ENCODE data around the gene TTC12.

TTC12 gene

DNA sequence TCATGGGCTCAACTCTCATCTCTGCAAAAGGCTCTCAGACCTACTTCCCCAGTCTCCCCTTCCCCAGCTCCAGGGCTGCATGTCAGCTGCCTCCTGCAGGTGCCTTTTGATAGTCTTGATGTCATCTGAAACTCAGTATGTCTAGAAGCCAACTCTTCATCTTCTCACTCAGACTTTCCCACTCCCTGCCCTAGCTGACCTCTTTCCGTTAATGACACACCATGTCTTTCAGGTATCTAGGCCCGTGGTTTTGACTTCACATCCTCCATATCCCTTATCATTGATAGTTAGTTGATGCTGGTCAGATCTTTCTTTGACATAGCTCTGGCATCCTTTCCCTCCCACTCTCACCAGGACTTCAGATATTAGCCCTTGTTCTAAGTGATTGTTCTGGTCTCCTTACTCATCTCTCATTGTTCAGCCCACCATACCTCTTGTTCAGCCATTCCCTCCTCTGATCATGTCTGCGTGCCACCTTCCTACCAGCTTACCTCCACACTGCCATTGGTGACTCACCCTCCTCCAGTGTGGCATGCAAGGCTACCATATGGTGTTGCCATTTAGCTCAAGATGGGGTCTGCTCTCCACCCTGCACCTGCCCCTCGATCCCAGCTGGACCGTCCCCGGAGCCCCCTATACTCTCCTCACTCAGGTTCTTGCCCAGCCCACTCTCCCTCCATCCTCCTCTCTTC is 18.4 kb downstream of the TTC12 start:
- no peak for DNase-seq (ENCODE audit: low spot score)
- H2AK5ac ChIP-seq (ENCODE audit: low read depth, low read length), result no peak overlapping the region
- no peak overlapping the region for H3K27ac ChIP-seq (replicated peaks; ENCODE audit: low read length)
- no peak overlapping the region for H3K9ac ChIP-seq (ENCODE audit: low read depth, low read length, poor library complexity)
- no peak overlapping the region for H2BK5ac ChIP-seq (ENCODE audit: low read length)
- no peak overlapping the region for H3K23ac ChIP-seq (ENCODE audit: low read depth, low read length, poor library complexity)
- H3K36me3 ChIP-seq (replicated peaks in 1 of 2; ENCODE audit: control insufficient read depth in 2 of 2, insufficient read depth in 2 of 2, low read length in 2 of 2), result peaks cover 3 to 32% of the 10 kb centered on the region in 2 donors
- H2BK15ac ChIP-seq (ENCODE audit: low read length), result no peak overlapping the region
- no peak overlapping the region for H3K14ac ChIP-seq (ENCODE audit: low read length)
- H4K8ac ChIP-seq (ENCODE audit: low read depth, low read length), result no peak overlapping the region
- H3K18ac ChIP-seq (ENCODE audit: low read length), result no peak overlapping the region
- no peak overlapping the region for H3K4me2 ChIP-seq (ENCODE audit: insufficient read depth, low read length, poor library complexity, severe bottlenecking)
- H3K27me3 ChIP-seq (ENCODE audit: control insufficient read depth in 3 of 3, insufficient read depth in 3 of 3, low read depth in 1 of 3, low read length in 3 of 3), result no peaks in the 10 kb centered on the region
- H4K91ac ChIP-seq (ENCODE audit: low read depth, low read length, poor library complexity), result no peak overlapping the region
- no CpG with 5 or more reads among the region's 6 CpGs for WGBS, 2 donors (ENCODE audit: extremely low coverage in 2 of 2, insufficient read length in 2 of 2, insufficient replicate concordance in 1 of 2)
- no peaks in the 10 kb centered on the region for H3K9me3 ChIP-seq (replicated peaks in 1 of 2; ENCODE audit: control insufficient read depth in 2 of 2, insufficient read depth in 1 of 2, low read depth in 1 of 2, low read length in 2 of 2)
- H2BK120ac ChIP-seq (ENCODE audit: low read depth, low read length), result no peak overlapping the region
- H3K4me3 ChIP-seq (ENCODE audit: low read length in 2 of 2), result no peak overlapping the region
- H2BK12ac ChIP-seq (ENCODE audit: low read length), result no peak overlapping the region
- H2AFZ ChIP-seq (ENCODE audit: low read length), result no peak overlapping the region
- peaks cover 0 to 5% of the 10 kb centered on the region in 2 donors for H3K4me1 ChIP-seq (ENCODE audit: control insufficient read depth in 2 of 2, insufficient read depth in 1 of 2, low read depth in 1 of 2, low read length in 2 of 2)
- H3K4ac ChIP-seq (ENCODE audit: low read length), result no peak overlapping the region
- H3K79me1 ChIP-seq (ENCODE audit: low read depth, low read length), result no peaks in the 10 kb centered on the region

GRCh38 chr11:113334183-113334582 is 19.8 kb downstream of the TTC12 start:
- no peaks in the 10 kb centered on the region for H3K9me3 ChIP-seq (replicated peaks in 1 of 2; ENCODE audit: control insufficient read depth in 2 of 2, insufficient read depth in 1 of 2, low read depth in 1 of 2, low read length in 2 of 2)
- WGBS, 2 donors (ENCODE audit: extremely low coverage in 2 of 2, insufficient read length in 2 of 2, insufficient replicate concordance in 1 of 2), result no CpG with 5 or more reads among the region's 1 CpG

GRCh38 chr11:113338730-113339129 is 24.3 kb downstream of the TTC12 start:
- no peak overlapping the region for H2AK5ac ChIP-seq (ENCODE audit: low read depth, low read length)
- H3K9me3 ChIP-seq (replicated peaks in 1 of 2; ENCODE audit: control insufficient read depth in 2 of 2, insufficient read depth in 1 of 2, low read depth in 1 of 2, low read length in 2 of 2), result peaks cover 0 to 2% of the 10 kb centered on the region in 2 donors
- no peak overlapping the region for H3K27ac ChIP-seq (replicated peaks; ENCODE audit: low read length)
- H2BK15ac ChIP-seq (ENCODE audit: low read length), result no peak overlapping the region
- no peak overlapping the region for H3K4me2 ChIP-seq (ENCODE audit: insufficient read depth, low read length, poor library complexity, severe bottlenecking)
- H3K23ac ChIP-seq (ENCODE audit: low read depth, low read length, poor library complexity), result no peak overlapping the region
- H3K18ac ChIP-seq (ENCODE audit: low read length), result no peak overlapping the region
- H4K8ac ChIP-seq (ENCODE audit: low read depth, low read length), result no peak overlapping the region
- H3K27me3 ChIP-seq (ENCODE audit: control insufficient read depth in 3 of 3, insufficient read depth in 3 of 3, low read depth in 1 of 3, low read length in 3 of 3), result no peaks in the 10 kb centered on the region
- no peak overlapping the region for H2BK5ac ChIP-seq (ENCODE audit: low read length)
- H2BK12ac ChIP-seq (ENCODE audit: low read length), result no peak overlapping the region
- no peak overlapping the region for H2AFZ ChIP-seq (ENCODE audit: low read length)
- no peak overlapping the region for H4K91ac ChIP-seq (ENCODE audit: low read depth, low read length, poor library complexity)
- H3K36me3 ChIP-seq (replicated peaks in 1 of 2; ENCODE audit: control insufficient read depth in 2 of 2, insufficient read depth in 2 of 2, low read length in 2 of 2), result peaks cover 6 to 45% of the 10 kb centered on the region in 2 donors
- no peak overlapping the region for H2BK120ac ChIP-seq (ENCODE audit: low read depth, low read length)
- WGBS, 2 donors (ENCODE audit: extremely low coverage in 2 of 2, insufficient read length in 2 of 2, insufficient replicate concordance in 1 of 2), result no CpG with 5 or more reads among the region's 4 CpGs
- no peak overlapping the region for H3K4me3 ChIP-seq (ENCODE audit: low read length in 2 of 2)
- no peak overlapping the region for H3K14ac ChIP-seq (ENCODE audit: low read length)
- H3K79me1 ChIP-seq (ENCODE audit: low read depth, low read length), result no peaks in the 10 kb centered on the region
- DNase-seq (ENCODE audit: low spot score), result no peak
- no peaks in the 10 kb centered on the region for H3K4me1 ChIP-seq (ENCODE audit: control insufficient read depth in 2 of 2, insufficient read depth in 1 of 2, low read depth in 1 of 2, low read length in 2 of 2)
- no peak overlapping the region for H3K9ac ChIP-seq (ENCODE audit: low read depth, low read length, poor library complexity)
- H3K4ac ChIP-seq (ENCODE audit: low read length), result no peak overlapping the region

More at GRCh38 chr11:113334183-113334582, 19.8 kb downstream of the TTC12 start:
- no peak for DNase-seq (ENCODE audit: low spot score)
- H3K79me1 ChIP-seq (ENCODE audit: low read depth, low read length), result no peaks in the 10 kb centered on the region
- H3K27ac ChIP-seq (replicated peaks; ENCODE audit: low read length), result no peak overlapping the region
- H3K14ac ChIP-seq (ENCODE audit: low read length), result no peak overlapping the region
- no peak overlapping the region for H4K8ac ChIP-seq (ENCODE audit: low read depth, low read length)
- no peak overlapping the region for H2BK5ac ChIP-seq (ENCODE audit: low read length)
- no peak overlapping the region for H3K4ac ChIP-seq (ENCODE audit: low read length)
- H3K4me1 ChIP-seq (ENCODE audit: control insufficient read depth in 2 of 2, insufficient read depth in 1 of 2, low read depth in 1 of 2, low read length in 2 of 2), result peaks cover 0 to 5% of the 10 kb centered on the region in 2 donors
- H2BK15ac ChIP-seq (ENCODE audit: low read length), result no peak overlapping the region
- H3K18ac ChIP-seq (ENCODE audit: low read length), result no peak overlapping the region
- H2BK12ac ChIP-seq (ENCODE audit: low read length), result no peak overlapping the region
- no peaks in the 10 kb centered on the region for H3K27me3 ChIP-seq (ENCODE audit: control insufficient read depth in 3 of 3, insufficient read depth in 3 of 3, low read depth in 1 of 3, low read length in 3 of 3)
- no peak overlapping the region for H2AFZ ChIP-seq (ENCODE audit: low read length)
- H3K4me3 ChIP-seq (ENCODE audit: low read length in 2 of 2), result no peak overlapping the region
- no peak overlapping the region for H2AK5ac ChIP-seq (ENCODE audit: low read depth, low read length)
- no peak overlapping the region for H3K9ac ChIP-seq (ENCODE audit: low read depth, low read length, poor library complexity)
- H3K4me2 ChIP-seq (ENCODE audit: insufficient read depth, low read length, poor library complexity, severe bottlenecking), result no peak overlapping the region
- H2BK120ac ChIP-seq (ENCODE audit: low read depth, low read length), result no peak overlapping the region
- H3K23ac ChIP-seq (ENCODE audit: low read depth, low read length, poor library complexity), result no peak overlapping the region
- peaks cover 0 to 31% of the 10 kb centered on the region in 2 donors for H3K36me3 ChIP-seq (replicated peaks in 1 of 2; ENCODE audit: control insufficient read depth in 2 of 2, insufficient read depth in 2 of 2, low read length in 2 of 2)
- H4K91ac ChIP-seq (ENCODE audit: low read depth, low read length, poor library complexity), result no peak overlapping the region

GRCh38 chr11:113339929-113340589 is 25.7 kb downstream of the TTC12 start:
- Histone ChIP-seq H3K36me3 (replicated peaks in 1 of 2; ENCODE audit: control insufficient read depth in 2 of 2, insufficient read depth in 2 of 2, low read length in 2 of 2) (peaks cover 7 to 50% of the 10 kb centered on the region in 2 donors), H3K14ac (ENCODE audit: low read length) (no peak overlapping the region), H3K4me2 (ENCODE audit: insufficient read depth, low read length, poor library complexity, severe bottlenecking) (no peak overlapping the region), H3K27ac (replicated peaks; ENCODE audit: low read length) (no peak overlapping the region), H2BK120ac (ENCODE audit: low read depth, low read length) (no peak overlapping the region), H3K79me1 (ENCODE audit: low read depth, low read length) (no peaks in the 10 kb centered on the region), H3K4ac (ENCODE audit: low read length) (no peak overlapping the region), H3K9ac (ENCODE audit: low read depth, low read length, poor library complexity) (no peak overlapping the region), H3K18ac (ENCODE audit: low read length) (no peak overlapping the region), H3K4me3 (ENCODE audit: low read length in 2 of 2) (no peak overlapping the region), H3K23ac (ENCODE audit: low read depth, low read length, poor library complexity) (no peak overlapping the region), H4K91ac (ENCODE audit: low read depth, low read length, poor library complexity) (no peak overlapping the region), H2BK5ac (ENCODE audit: low read length) (no peak overlapping the region), H2AK5ac (ENCODE audit: low read depth, low read length) (no peak overlapping the region), H3K4me1 (ENCODE audit: control insufficient read depth in 2 of 2, insufficient read depth in 1 of 2, low read depth in 1 of 2, low read length in 2 of 2) (no peaks in the 10 kb centered on the region), H4K8ac (ENCODE audit: low read depth, low read length) (no peak overlapping the region), H2AFZ (ENCODE audit: low read length) (no peak overlapping the region), H3K27me3 (ENCODE audit: control insufficient read depth in 3 of 3, insufficient read depth in 3 of 3, low read depth in 1 of 3, low read length in 3 of 3) (no peaks in the 10 kb centered on the region), H2BK12ac (ENCODE audit: low read length) (no peak overlapping the region), H2BK15ac (ENCODE audit: low read length) (no peak overlapping the region), H3K9me3 (replicated peaks in 1 of 2; ENCODE audit: control insufficient read depth in 2 of 2, insufficient read depth in 1 of 2, low read depth in 1 of 2, low read length in 2 of 2) (peaks cover 0 to 2% of the 10 kb centered on the region in 2 donors)
- no peak for DNase-seq (ENCODE audit: low spot score)
- no CpG with 5 or more reads among the region's 6 CpGs for WGBS, 2 donors (ENCODE audit: extremely low coverage in 2 of 2, insufficient read length in 2 of 2, insufficient replicate concordance in 1 of 2)

Data from neuronal stem cell (in vitro differentiated cells).